ENCODE results near the gene PRAC2.

The PRAC2 gene

GRCh38 chr17:48751733-48752398 is 28.9 kb downstream of the PRAC2 start:
- Histone ChIP-seq H3K4me1 (ENCODE audit: control insufficient read depth in 1 of 2, insufficient read depth in 1 of 2, low read depth in 1 of 2, low read length in 1 of 2) (no peaks in the 10 kb centered on the region), H3K36me3 (no peaks in the 10 kb centered on the region), H3K27me3 (peaks cover 100% of the 10 kb centered on the region), H3K27ac (no peak overlapping the region), H3K4me3 (ENCODE audit: low read depth in 1 of 2, low read length in 1 of 2) (no peak overlapping the region), H3K9me3 (no peaks in the 10 kb centered on the region)
- no peak for TF ChIP-seq CTCF (IDR thresholded peaks at IDR 0.05)

GRCh38 chr17:48752399-48753288 is 29.7 kb downstream of the PRAC2 start:
- peaks cover 100% of the 10 kb centered on the region for H3K27me3 ChIP-seq
- no peaks in the 10 kb centered on the region for H3K4me1 ChIP-seq (ENCODE audit: control insufficient read depth in 1 of 2, insufficient read depth in 1 of 2, low read depth in 1 of 2, low read length in 1 of 2)
- H3K9me3 ChIP-seq = no peaks in the 10 kb centered on the region
- no peak for TF ChIP-seq CTCF (IDR thresholded peaks at IDR 0.05)
- H3K27ac ChIP-seq = no peak overlapping the region
- H3K4me3 ChIP-seq (ENCODE audit: low read depth in 1 of 2, low read length in 1 of 2) = no peak overlapping the region
- no peaks in the 10 kb centered on the region for H3K36me3 ChIP-seq

GRCh38 chr17:48753794-48754499 is 31.0 kb downstream of the PRAC2 start:
- Histone ChIP-seq H3K27me3 (peaks cover 100% of the 10 kb centered on the region), H3K4me3 (ENCODE audit: low read depth in 1 of 2, low read length in 1 of 2) (no peak overlapping the region)

GRCh38 chr17:48754500-48755261 is 31.7 kb downstream of the PRAC2 start:
- Histone ChIP-seq H3K9me3 (no peaks in the 10 kb centered on the region), H3K4me3 (ENCODE audit: low read depth in 1 of 2, low read length in 1 of 2) (no peak overlapping the region), H3K36me3 (no peaks in the 10 kb centered on the region), H3K4me1 (ENCODE audit: control insufficient read depth in 1 of 2, insufficient read depth in 1 of 2, low read depth in 1 of 2, low read length in 1 of 2) (no peaks in the 10 kb centered on the region), H3K27ac (no peak overlapping the region), H3K27me3 (peaks cover 100% of the 10 kb centered on the region)
- TF ChIP-seq CTCF (IDR thresholded peaks at IDR 0.05) = no peak

More at GRCh38 chr17:48753794-48754499, 31.0 kb downstream of the PRAC2 start:
- no peak for TF ChIP-seq CTCF (IDR thresholded peaks at IDR 0.05)
- Histone ChIP-seq H3K27ac (no peak overlapping the region), H3K4me1 (ENCODE audit: control insufficient read depth in 1 of 2, insufficient read depth in 1 of 2, low read depth in 1 of 2, low read length in 1 of 2) (no peaks in the 10 kb centered on the region), H3K9me3 (no peaks in the 10 kb centered on the region), H3K36me3 (no peaks in the 10 kb centered on the region)

- Histone ChIP-seq H3K4me1 (ENCODE audit: control insufficient read depth in 1 of 2, insufficient read depth in 1 of 2, low read depth in 1 of 2, low read length in 1 of 2) (no peaks in the 10 kb centered on the region), H3K9me3 (no peaks in the 10 kb centered on the region), H3K4me3 (ENCODE audit: low read depth in 1 of 2, low read length in 1 of 2) (no peak overlapping the region), H3K27ac (no peak overlapping the region), H3K36me3 (no peaks in the 10 kb centered on the region), H3K27me3 (peaks cover 100% of the 10 kb centered on the region)
- TF ChIP-seq CTCF (IDR thresholded peaks at IDR 0.05) = no peak
Measured at GRCh38 chr17:48755356-48755755, 32.4 kb downstream of the PRAC2 start.
